H9 (cell line): ENCODE data around the gene DUSP14. TPM values are rescaled to one million over a fixed set of nuclear protein-coding genes. Genes with fewer than 3 reads are reported as not detected.
A peak's percentile ranks its signal among the peaks of the same experiment; 100 is the strongest.

ENCODE experiments used
- DNase-seq: peaks from one replicate; pipeline ENCODE4 v3.0.0-alpha.2; 2017
- H2AFZ ChIP-seq: one replicate; pipeline ENCODE4 v1.6.1; 2013; ENCODE audit warnings: mild to moderate bottlenecking, low read length, control low read depth, moderate library complexity
- H2AK5ac ChIP-seq: 2 replicates; pipeline ENCODE4 v1.6.1; 2013; ENCODE audit warnings: low read length, control low read depth, mixed read lengths; ENCODE audit not compliant: insufficient read length
- H2BK120ac ChIP-seq: one replicate; pipeline ENCODE4 v1.6.1; 2013; ENCODE audit warnings: low read depth, mild to moderate bottlenecking, low read length, control low read depth, inconsistent platforms; ENCODE audit not compliant: poor library complexity, severe bottlenecking
- H2BK12ac ChIP-seq: 2 replicates; pipeline ENCODE4 v1.6.1; 2013; ENCODE audit warnings: low read length, control low read depth, mixed read lengths, low read depth; ENCODE audit not compliant: insufficient read length
- H2BK15ac ChIP-seq: 2 replicates; pipeline ENCODE4 v1.6.1; 2013; ENCODE audit warnings: low read depth, low read length, control low read depth
- H2BK20ac ChIP-seq: one replicate; pipeline ENCODE4 v1.6.1; 2013; ENCODE audit warnings: low read depth, mild to moderate bottlenecking, low read length, control low read depth, inconsistent platforms; ENCODE audit not compliant: poor library complexity, severe bottlenecking
- H2BK5ac ChIP-seq: 2 replicates; pipeline ENCODE4 v1.6.1; 2013; ENCODE audit warnings: low read length, control low read depth, mixed read lengths; ENCODE audit not compliant: insufficient read length
- H3K14ac ChIP-seq: 2 replicates; pipeline ENCODE4 v1.6.1; 2013; ENCODE audit warnings: low read length, control low read depth; ENCODE audit not compliant: insufficient read depth
- H3K18ac ChIP-seq: 2 replicates; pipeline ENCODE4 v1.6.1; 2013; ENCODE audit warnings: low read depth, mild to moderate bottlenecking, mixed read lengths, low read length, control low read depth; ENCODE audit not compliant: insufficient read length
- H3K23ac ChIP-seq: 2 replicates; pipeline ENCODE4 v1.6.1; 2013; ENCODE audit warnings: low read length, control low read depth, mixed read lengths, low read depth; ENCODE audit not compliant: insufficient read length
- H3K23me2 ChIP-seq: 2 replicates; pipeline ENCODE4 v1.6.1; 2013; ENCODE audit warnings: low read depth, mild to moderate bottlenecking, mixed read lengths, low read length, control low read depth; ENCODE audit not compliant: insufficient read length, poor library complexity, severe bottlenecking
- H3K27ac ChIP-seq: 2 replicates; pipeline ENCODE4 v1.5.1; 2013; ENCODE audit warnings: low read length, control low read depth, mixed read lengths, low read depth; ENCODE audit not compliant: insufficient read length
- H3K27me3 ChIP-seq: 2 replicates; pipeline ENCODE4 v1.6.1; 2013; ENCODE audit warnings: low read length, control low read depth, inconsistent platforms; ENCODE audit not compliant: insufficient read depth
- H3K4ac ChIP-seq: 2 replicates; pipeline ENCODE4 v1.6.1; 2013; ENCODE audit warnings: low read depth, mild to moderate bottlenecking, control low read depth, inconsistent platforms, low read length, moderate library complexity
- H3K4me1 ChIP-seq: 2 replicates; pipeline ENCODE4 v1.6.1; 2013; ENCODE audit warnings: low read length, control low read depth, inconsistent platforms; ENCODE audit not compliant: insufficient read depth
- H3K4me2 ChIP-seq: 2 replicates; pipeline ENCODE4 v1.6.1; 2013; ENCODE audit warnings: low read length, control low read depth, mixed read lengths; ENCODE audit not compliant: insufficient read length, insufficient read depth
- H3K56ac ChIP-seq: 2 replicates; pipeline ENCODE4 v1.6.1; 2013; ENCODE audit warnings: low read depth, mild to moderate bottlenecking, mixed read lengths, low read length, control low read depth; ENCODE audit not compliant: insufficient read length
- H3K79me1 ChIP-seq: 2 replicates; pipeline ENCODE4 v1.6.1; 2013; ENCODE audit warnings: low read depth, mild to moderate bottlenecking, moderate library complexity, low read length, control low read depth, inconsistent platforms; ENCODE audit not compliant: insufficient read depth, poor library complexity, severe bottlenecking
- H3K79me2 ChIP-seq: 2 replicates; pipeline ENCODE4 v1.6.1; 2013; ENCODE audit warnings: low read length, control low read depth, inconsistent platforms; ENCODE audit not compliant: insufficient read depth
- H3K9ac ChIP-seq: 2 replicates; pipeline ENCODE4 v1.6.1; 2013; ENCODE audit warnings: low read length, control low read depth, mixed read lengths; ENCODE audit not compliant: insufficient read length; ENCODE audit errors: extremely low read depth
- H3K9me3 ChIP-seq: one replicate; pipeline ENCODE4 v1.6.1; 2013; ENCODE audit warnings: low read depth, low read length, inconsistent platforms; ENCODE audit not compliant: control insufficient read depth
- H3T11ph ChIP-seq: one replicate; pipeline ENCODE4 v1.6.1; 2013; ENCODE audit warnings: mild to moderate bottlenecking, low read length, control low read depth, inconsistent platforms
- H4K20me1 ChIP-seq: one replicate; pipeline ENCODE4 v1.6.1; 2013; ENCODE audit not compliant: control insufficient read depth, insufficient read length, insufficient read depth
- H4K5ac ChIP-seq: 2 replicates; pipeline ENCODE4 v1.6.1; 2013; ENCODE audit warnings: low read depth, mild to moderate bottlenecking, mixed read lengths, low read length, control low read depth; ENCODE audit not compliant: insufficient read length
- H4K8ac ChIP-seq: replicated peaks from 2 replicates; pipeline ENCODE4 v1.6.1; 2013; ENCODE audit warnings: low read length, control low read depth, mixed read lengths, low read depth; ENCODE audit not compliant: insufficient read length
- H4K91ac ChIP-seq: 2 replicates; pipeline ENCODE4 v1.6.1; 2013; ENCODE audit warnings: low read depth, mild to moderate bottlenecking, moderate library complexity, mixed read lengths, low read length, control low read depth; ENCODE audit not compliant: insufficient read length
- H3K27ac Mint-ChIP-seq, 3 experiments: 2 replicates in 2 of 3; 3 replicates in 1 of 3; pipeline ENCODE4 v1.8.0; 2020 to 2021; ENCODE audit warnings: mixed read lengths in 3 of 3, mild to moderate bottlenecking in 1 of 3, moderate library complexity in 1 of 3
- H3K27me3 Mint-ChIP-seq: 2 replicates; pipeline ENCODE4 v1.8.0; 2021; ENCODE audit warnings: low read depth, mild to moderate bottlenecking, moderate library complexity, mixed read lengths
- H3K36me3 Mint-ChIP-seq, 3 experiments: 2 replicates in 2 of 3; 3 replicates in 1 of 3; pipeline ENCODE4 v1.8.0; 2020 to 2021; ENCODE audit warnings: low read depth in 3 of 3, mixed read lengths in 3 of 3; ENCODE audit not compliant: insufficient read depth in 1 of 3
- H3K4me1 Mint-ChIP-seq, 2 experiments: 2 replicates each; pipeline ENCODE4 v1.8.0; 2020; ENCODE audit warnings: mixed read lengths in 2 of 2
- H3K4me3 Mint-ChIP-seq, 2 experiments: 2 replicates in 1 of 2; 3 replicates in 1 of 2; pipeline ENCODE4 v1.8.0; 2020 to 2021; ENCODE audit warnings: mild to moderate bottlenecking in 2 of 2, mixed read lengths in 2 of 2, moderate library complexity in 1 of 2
- H3K9me3 Mint-ChIP-seq, 2 experiments: 2 replicates in 1 of 2; 3 replicates in 1 of 2; pipeline ENCODE4 v1.8.0; 2020; ENCODE audit warnings: mild to moderate bottlenecking in 2 of 2, mixed read lengths in 2 of 2, moderate library complexity in 1 of 2
- CTCF ChIP-seq: fragments of 200-600 bp; sonication (generic); conservative IDR thresholded peaks from 3 replicates; pipeline ENCODE4 v1.8.0; 2021; ENCODE audit warnings: antibody characterized with exemption, mild to moderate bottlenecking
- WGBS: extraction: QIAGEN DNeasy Blood & Tissue Kit; methylation state at CpG from one replicate; pipeline ENCODE4 v1.1.7; 2013; ENCODE audit warnings: missing lambda C conversion rate, low lambda C conversion rate, mixed read lengths; ENCODE audit not compliant: insufficient read length; ENCODE audit errors: extremely low coverage; 5-methylcytosine and 5-hydroxymethylcytosine counted together
- total RNA-seq: library from RNA; stranded (reverse); gene quantifications from 2 replicates; pipeline ENCODE4 v1.2.1, GENCODE V29; 2021

DUSP14 gene
- total RNA-seq, 1 experiment from 2014 or later, result 21.3 TPM

- no peak overlapping the region for H2BK15ac ChIP-seq
- no peak overlapping the region for H3K9ac ChIP-seq
- H3K4me2 ChIP-seq, result no peak overlapping the region
- no peak overlapping the region for H3K23ac ChIP-seq
- no peak overlapping the region for H3K14ac ChIP-seq
- Mint-ChIP-seq H3K36me3 (peaks cover 0 to 12% (median 11%) of the 10 kb centered on the region in 3 experiments; a peak in 3 of 7 replicates), H3K27me3 (no peaks in the 10 kb centered on the region), H3K4me3 (no peak overlapping the region), H3K27ac (0 out of 7 replicates have a peak overlapping the region, but pooled peaks of 1 of the 3 experiments have one; percentile 15), H3K4me1 (peaks cover 13% of the 10 kb centered on the region in 2 experiments), H3K9me3 (no peaks in the 10 kb centered on the region)
- no peak overlapping the region for H2AK5ac ChIP-seq
- no peak overlapping the region for H2BK20ac ChIP-seq
- no peak overlapping the region for H2BK120ac ChIP-seq
- no peaks in the 10 kb centered on the region for H3K9me3 ChIP-seq
- WGBS, result no CpG with 5 or more reads among the region's 3 CpGs
- no peak overlapping the region for H2AFZ ChIP-seq
- no peaks in the 10 kb centered on the region for H3K23me2 ChIP-seq
- H2BK12ac ChIP-seq, result no peak overlapping the region
- H3K79me2 ChIP-seq, result no peaks in the 10 kb centered on the region
- H3K56ac ChIP-seq, result no peak overlapping the region
- no peaks in the 10 kb centered on the region for H4K20me1 ChIP-seq
- no peak overlapping the region for H2BK5ac ChIP-seq
- H3K27ac ChIP-seq, result no peak overlapping the region
- H3K4me1 ChIP-seq, result no peaks in the 10 kb centered on the region; the same call in 1 of the 2 replicates
- no peaks in the 10 kb centered on the region for H3K27me3 ChIP-seq
- H4K5ac ChIP-seq, result no peak overlapping the region
- H3K79me1 ChIP-seq, result no peaks in the 10 kb centered on the region
- no peak overlapping the region for H3K4ac ChIP-seq
- no peak overlapping the region for H4K8ac ChIP-seq
- no peak overlapping the region for H3K18ac ChIP-seq
- no peak for DNase-seq
- TF ChIP-seq CTCF, result no peak
- H3T11ph ChIP-seq, result no peak overlapping the region
- H4K91ac ChIP-seq, result no peak overlapping the region
Measured at GRCh38 chr17:37458805-37459204, 30.9 kb upstream of the DUSP14 start.
